Measurements from ENCODE around the gene TUBAL3.

Gene TUBAL3

GRCh38 chr10:5354068-5354467, 50.6 kb downstream of the TUBAL3 start:
- POLR2A ChIA-PET (ENCODE audit: low non-redundant PET) = no interaction called here
- H3K27ac ChIP-seq = no peak overlapping the region
- DNase-seq (ENCODE audit: low spot score) = no peak
- CTCF ChIA-PET = no interaction called here
- TF ChIP-seq CTCF (conservative IDR thresholded peaks at IDR 0.05; ENCODE audit: low read depth) = no peak

- POLR2A ChIA-PET (ENCODE audit: low non-redundant PET) = no interaction called here
These were observed 55.3 kb downstream of the TUBAL3 start for GRCh38 chr10:5349362-5349761.

GRCh38 chr10:5346881-5347280, 57.7 kb downstream of the TUBAL3 start:
- DNase-seq (ENCODE audit: low spot score) = no peak
- no peak for TF ChIP-seq CTCF (conservative IDR thresholded peaks at IDR 0.05; ENCODE audit: low read depth)
- no peak overlapping the region for H3K27ac ChIP-seq
- ChIA-PET POLR2A (ENCODE audit: low non-redundant PET) (no interaction called here), CTCF (interaction anchor here (0.7 kb wide), 1 partner anchor 453 kb away, joined by 3 read pairs; no protein-coding TSS in a partner anchor)

More at GRCh38 chr10:5349362-5349761, 55.3 kb downstream of the TUBAL3 start:
- DNase-seq (ENCODE audit: low spot score) = no peak
- H3K27ac ChIP-seq = no peak overlapping the region
- CTCF ChIA-PET = no interaction called here
- TF ChIP-seq CTCF (conservative IDR thresholded peaks at IDR 0.05; ENCODE audit: low read depth) = no peak

GRCh38 chr10:5344746-5345145, 59.9 kb downstream of the TUBAL3 start:
- CTCF ChIA-PET = no interaction called here
- POLR2A ChIA-PET (ENCODE audit: low non-redundant PET) = no interaction called here
- H3K27ac ChIP-seq = no peak overlapping the region
- TF ChIP-seq CTCF (conservative IDR thresholded peaks at IDR 0.05; ENCODE audit: low read depth) = no peak
- DNase-seq (ENCODE audit: low spot score) = no peak

GRCh38 chr10:5343979-5344378, 60.6 kb downstream of the TUBAL3 start:
- TF ChIP-seq CTCF (conservative IDR thresholded peaks at IDR 0.05; ENCODE audit: low read depth) = no peak
- CTCF ChIA-PET = no interaction called here
- POLR2A ChIA-PET (ENCODE audit: low non-redundant PET) = no interaction called here
- no peak for DNase-seq (ENCODE audit: low spot score)
- H3K27ac ChIP-seq = no peak overlapping the region

GRCh38 chr10:5343561-5343960, 61.1 kb downstream of the TUBAL3 start:
- no peak for DNase-seq (ENCODE audit: low spot score)
- ChIA-PET POLR2A (ENCODE audit: low non-redundant PET) (no interaction called here), CTCF (no interaction called here)
- no peak for TF ChIP-seq CTCF (conservative IDR thresholded peaks at IDR 0.05; ENCODE audit: low read depth)
- no peak overlapping the region for H3K27ac ChIP-seq
